HPDE6-E6E7 (cell line): ENCODE data around the gene ARFGAP1.
A peak's percentile ranks its signal among the peaks of the same experiment; 100 is the strongest.

Source experiments
- DNase-seq: peaks from one replicate; pipeline ENCODE4 v3.0.0; 2011; ENCODE audit warnings: missing footprints; ENCODE audit errors: extremely low spot score

The ARFGAP1 gene

DNA sequence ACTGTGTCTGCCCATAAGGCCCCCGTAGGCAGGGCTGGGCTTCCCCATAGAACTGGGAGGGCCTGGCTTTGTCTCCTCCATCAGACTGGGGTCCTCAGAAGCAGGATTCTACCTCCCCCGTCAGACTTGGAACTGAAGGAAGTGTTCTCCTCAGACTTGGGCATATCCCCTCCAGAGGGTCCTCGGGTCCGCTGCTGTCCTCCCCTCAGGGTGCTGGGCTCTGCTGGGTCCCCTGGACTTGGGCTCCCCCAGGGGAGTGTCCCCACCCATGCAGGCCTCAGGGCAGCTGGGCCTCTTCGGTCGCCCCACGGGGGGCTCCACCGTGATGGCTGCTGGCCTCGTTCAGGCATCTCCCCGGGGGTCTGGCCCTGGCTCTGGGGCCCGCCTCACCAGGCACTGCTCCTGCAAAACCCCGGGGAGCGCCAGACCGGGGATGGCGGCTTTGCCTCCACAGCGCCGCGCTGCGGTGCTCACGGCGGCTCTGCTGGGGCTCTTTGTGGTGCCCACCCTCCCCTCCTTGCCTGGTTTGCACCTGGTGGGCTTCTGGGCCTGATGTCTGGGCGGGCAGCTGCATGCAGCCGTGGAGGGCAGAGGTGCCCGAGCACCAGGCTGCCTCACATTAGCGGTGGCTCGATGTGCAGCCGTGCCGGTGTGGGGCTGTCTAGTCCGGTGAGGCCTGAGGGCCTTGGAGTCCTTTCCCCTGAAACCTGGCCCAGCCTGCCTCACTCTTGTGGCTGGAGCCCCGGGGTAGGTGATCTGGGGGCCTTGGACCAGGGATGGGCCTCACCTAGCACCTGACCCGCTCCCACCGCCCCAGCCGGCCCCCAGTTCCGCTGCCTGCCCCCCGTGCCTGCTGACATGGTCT lies 34.3 kb downstream of the ARFGAP1 start:
- DNase-seq = no peak

DNA sequence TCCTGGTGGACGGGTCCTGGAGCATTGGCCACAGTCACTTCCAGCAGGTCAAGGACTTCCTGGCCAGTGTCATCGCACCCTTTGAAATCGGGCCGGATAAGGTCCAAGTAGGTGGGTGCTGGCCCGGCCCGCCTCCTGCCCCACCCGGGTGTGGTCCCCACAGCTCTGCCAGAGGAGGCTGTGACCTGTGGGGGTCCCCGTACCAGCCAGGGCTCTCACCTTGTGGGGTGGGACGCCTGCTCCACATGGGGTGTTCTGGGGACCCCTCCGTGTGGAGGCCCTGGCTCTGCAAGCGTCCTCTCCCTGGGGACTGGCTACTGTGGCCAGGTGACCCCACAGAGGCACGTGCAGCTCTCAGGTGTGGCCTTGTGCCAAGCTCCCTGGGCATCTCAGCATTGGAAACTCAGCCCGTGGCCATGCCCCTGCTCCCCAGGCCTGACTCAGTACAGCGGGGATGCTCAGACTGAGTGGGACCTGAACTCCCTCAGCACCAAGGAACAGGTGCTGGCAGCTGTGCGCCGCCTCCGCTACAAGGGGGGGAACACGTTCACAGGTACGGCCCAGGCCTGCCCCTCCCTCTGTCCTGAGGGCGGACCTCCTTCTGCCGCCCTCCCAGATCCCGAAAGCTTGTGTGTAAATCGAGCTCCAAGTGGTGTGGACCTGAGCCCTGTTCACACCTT lies 35.1 kb downstream of the ARFGAP1 start:
- no peak for DNase-seq

DNA sequence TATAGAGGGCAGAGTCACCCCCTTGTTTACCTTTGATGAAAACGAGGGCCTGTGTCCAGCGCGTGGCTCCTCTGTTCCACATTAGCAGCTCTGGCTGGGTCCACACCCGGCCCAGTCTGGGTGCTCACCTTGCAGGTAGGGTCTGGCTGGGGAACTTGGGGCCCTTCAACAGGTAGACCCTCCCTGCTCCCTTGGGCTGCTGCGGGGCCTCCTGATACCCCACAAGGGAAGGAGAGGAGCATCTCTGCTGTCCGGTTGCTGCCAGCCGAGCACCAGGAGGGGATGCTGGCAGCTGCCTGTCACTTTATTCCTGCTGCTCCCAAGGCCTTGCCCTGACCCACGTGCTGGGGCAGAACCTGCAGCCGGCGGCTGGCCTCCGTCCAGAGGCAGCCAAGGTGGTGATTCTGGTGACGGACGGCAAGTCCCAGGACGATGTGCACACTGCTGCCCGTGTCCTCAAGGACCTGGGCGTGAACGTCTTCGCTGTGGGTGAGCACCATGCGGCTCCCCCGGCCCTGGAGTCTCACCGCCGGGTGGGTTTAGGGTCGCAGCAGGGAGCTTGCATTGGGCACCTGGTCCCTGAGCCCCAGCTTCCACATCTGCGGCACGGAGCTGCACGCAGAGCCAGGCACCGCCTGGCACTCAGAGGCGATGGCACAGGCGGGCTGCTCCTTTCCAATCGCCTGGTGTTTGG lies 35.8 kb downstream of the ARFGAP1 start:
- DNase-seq = no peak

DNA sequence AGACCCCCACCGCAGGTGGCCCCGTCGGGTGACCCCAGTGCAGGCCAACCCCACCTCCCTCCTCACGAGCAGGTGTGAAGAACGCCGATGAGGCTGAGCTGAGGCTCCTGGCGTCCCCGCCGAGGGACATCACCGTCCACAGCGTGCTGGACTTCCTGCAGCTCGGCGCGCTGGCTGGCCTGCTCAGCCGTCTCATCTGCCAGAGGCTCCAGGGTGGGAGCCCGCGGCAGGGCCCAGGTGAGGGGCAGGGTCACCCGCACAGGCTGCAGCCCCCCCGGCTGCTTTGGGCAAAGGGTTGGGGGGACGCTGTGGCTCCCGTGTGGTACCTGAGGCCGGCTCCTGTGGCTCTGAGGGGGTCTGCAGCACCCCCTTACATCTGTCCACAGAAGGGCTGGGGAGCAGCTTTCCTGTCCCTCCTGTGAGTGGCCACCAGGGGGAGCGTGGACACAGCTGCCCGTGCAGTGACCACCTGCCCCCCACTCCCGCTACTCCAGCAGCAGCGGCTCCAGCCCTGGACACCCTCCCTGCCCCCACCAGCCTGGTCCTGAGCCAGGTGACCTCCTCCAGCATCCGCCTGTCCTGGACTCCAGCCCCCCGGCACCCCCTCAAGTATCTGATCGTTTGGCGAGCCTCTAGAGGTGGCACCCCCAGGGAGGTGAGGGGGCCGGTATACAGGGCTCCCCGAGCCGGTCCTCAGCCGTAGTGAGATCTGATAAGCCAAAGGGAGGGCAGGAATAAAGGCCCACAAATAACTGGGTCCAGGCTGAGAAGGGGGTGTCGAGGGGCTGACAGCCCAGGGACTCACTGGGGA lies 36.9 kb downstream of the ARFGAP1 start:
- peak; percentile 69 for DNase-seq

DNA sequence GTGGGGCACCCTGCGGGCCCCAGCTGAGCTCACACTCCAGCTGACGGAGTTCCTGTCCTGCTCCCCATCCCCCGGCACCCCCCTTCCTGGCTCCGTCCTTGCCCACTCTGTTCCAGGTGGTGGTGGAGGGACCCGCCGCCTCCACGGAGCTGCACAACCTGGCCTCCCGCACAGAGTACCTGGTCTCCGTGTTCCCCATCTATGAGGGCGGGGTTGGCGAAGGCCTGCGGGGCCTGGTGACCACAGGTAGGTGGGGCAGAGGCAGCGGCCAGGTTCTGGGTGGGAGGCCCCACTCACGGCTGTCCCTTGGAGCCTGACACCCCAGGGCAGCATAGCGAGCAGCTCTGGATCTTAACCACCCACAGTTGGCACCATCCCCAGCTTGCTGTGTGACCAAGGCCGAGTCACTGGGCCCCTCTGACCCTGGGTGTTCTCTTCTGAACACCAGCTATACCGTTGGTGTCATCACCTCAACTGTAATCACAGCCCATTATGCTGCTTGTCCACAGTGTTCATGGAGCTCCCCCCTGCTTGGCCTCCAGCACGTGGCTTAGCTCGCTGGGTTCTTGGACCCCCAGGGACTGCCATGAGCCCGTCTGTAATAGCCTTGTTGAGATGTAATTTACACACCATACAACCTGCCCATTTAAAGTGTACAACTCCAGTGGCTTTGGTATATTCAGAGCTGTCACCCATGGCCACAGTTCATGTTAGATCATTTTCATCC lies 37.8 kb downstream of the ARFGAP1 start:
- DNase-seq = no peak

DNA sequence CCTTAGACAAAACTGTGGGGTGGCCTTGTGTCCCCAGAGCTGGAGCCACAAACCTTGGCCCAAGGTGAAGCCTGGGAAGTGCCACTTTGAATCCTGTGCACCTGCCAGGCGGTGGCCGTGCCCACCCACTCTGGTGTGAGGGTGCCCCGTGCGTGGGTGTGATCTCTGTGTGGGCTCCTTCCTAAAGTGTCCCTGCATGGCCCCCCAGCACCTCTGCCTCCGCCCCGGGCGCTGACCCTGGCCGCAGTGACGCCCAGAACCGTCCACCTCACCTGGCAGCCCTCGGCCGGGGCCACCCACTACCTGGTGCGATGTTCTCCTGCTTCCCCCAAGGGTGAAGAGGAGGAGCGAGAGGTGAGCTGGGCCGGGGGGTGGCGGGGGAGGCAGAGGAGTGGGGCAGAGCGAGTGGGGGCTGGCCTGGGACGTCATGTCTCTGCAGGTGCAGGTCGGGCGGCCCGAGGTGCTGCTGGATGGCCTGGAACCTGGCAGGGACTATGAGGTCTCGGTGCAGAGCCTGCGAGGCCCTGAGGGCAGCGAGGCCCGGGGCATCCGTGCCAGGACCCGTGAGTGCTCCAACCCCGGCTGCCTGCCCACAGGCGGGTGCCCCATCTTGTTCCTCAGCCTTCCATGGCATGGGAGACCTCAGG lies 38.7 kb downstream of the ARFGAP1 start:
- DNase-seq = no peak

DNA sequence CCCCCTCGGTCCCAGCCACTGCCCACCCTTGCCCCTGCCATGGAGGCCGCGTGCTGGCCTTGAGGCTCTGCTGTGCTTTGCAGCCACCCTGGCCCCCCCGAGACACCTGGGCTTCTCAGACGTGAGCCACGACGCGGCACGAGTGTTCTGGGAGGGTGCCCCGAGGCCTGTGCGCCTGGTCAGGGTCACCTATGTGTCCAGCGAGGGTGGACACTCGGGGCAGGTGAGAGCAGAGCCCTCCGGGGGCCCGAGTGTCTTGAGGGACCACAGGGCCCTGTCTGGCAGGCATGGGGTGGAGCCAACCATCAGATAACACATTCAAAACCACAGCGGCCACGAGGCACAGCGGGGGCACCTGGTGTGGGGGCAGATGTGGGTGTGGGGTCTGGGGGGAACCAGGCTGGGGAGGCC lies 39.2 kb downstream of the ARFGAP1 start:
- DNase-seq = no peak

DNA sequence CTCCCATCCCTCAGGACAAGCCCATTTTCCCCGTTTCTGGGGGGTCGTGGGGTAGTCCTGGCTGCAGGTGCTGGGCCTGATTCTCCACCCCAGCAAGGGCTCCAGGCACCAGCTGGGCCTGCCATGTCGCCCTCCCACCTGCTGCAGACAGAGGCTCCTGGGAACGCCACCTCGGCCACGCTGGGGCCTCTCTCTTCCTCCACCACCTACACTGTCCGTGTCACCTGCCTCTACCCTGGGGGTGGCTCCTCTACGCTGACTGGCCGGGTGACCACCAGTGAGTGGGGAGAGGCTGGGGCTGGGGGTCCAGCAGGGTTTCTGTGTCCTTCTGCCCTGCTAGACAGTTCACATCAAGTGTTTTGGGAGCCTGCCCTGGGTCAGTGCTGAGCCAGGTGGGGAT lies 39.7 kb downstream of the ARFGAP1 start:
- no peak for DNase-seq

DNA sequence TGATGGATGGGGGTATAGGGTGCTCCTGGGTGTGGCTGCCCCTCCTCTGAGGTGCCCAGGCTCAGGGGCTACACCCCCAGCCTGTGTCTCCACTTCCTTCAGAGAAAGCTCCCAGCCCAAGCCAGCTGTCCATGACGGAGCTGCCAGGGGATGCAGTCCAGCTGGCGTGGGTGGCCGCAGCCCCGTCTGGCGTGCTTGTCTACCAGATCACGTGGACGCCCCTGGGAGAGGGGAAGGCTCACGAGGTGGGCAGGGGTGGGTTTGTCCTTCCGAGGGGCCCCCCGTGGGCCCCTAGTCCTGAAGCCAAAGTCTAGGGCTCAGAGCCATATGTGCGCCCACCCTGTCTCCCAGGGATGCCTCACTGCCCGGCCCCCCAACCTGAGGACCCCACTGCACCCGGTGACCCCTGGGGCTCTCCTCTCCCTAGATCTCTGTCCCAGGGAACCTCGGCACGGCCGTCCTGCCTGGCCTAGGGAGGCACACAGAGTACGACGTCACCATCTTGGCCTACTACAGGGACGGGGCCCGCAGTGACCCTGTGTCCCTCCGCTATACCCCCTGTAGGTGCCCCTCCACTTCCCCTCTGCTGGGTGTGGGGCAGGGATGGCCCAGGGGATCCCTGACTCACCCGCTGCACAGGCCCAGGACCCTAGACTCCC lies 40.2 kb downstream of the ARFGAP1 start:
- no peak for DNase-seq

DNA sequence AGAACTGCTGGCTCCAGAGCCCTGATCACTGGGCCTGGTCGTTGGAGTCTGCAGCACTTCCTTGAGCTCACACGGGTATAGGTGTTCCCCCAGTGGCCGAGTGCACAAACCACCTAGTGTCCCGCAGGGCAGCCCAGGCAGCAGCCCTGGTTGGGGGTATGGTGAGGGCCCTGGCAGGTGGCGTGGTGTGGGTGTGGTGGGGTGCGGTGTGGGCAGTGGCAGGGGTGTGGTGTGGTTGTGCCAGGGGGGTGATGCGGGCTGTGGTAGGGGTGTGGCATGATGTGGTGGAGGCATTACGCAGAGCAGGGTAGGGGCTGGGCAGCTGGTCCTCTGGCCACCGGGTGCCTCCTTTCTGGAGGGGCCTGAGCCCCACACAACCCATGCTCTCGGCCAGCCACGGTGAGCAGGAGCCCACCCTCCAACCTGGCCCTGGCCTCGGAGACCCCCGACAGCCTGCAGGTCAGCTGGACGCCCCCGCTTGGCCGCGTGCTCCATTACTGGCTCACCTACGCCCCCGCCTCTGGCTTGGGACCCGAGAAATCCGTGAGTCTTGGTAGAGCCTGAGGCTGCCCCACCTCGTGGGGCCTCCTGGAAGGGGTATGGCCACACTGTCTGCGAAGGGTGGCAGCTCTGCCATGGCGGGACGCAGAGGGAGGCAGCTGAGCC lies 40.9 kb downstream of the ARFGAP1 start:
- DNase-seq = no peak

DNA sequence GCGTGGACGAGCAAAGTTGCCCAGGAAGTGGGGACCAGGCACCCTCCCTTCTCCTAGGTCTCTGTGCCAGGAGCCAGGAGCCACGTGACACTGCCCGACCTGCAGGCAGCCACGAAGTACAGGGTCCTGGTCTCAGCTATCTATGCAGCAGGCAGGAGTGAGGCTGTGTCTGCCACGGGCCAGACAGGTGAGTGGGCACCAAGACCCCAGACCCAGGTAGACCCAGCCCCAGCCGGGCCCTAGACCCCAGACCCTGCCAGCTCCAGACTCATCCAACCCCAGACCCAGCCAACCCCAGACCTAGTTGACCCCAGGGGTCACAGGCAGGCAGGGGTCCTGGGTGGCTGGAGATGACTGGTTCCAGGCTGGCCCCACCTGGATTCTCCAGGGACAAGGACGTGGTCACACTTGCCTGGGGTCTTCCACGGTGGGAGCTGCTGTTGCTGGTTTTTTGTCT lies 41.4 kb downstream of the ARFGAP1 start:
- no peak for DNase-seq

DNA sequence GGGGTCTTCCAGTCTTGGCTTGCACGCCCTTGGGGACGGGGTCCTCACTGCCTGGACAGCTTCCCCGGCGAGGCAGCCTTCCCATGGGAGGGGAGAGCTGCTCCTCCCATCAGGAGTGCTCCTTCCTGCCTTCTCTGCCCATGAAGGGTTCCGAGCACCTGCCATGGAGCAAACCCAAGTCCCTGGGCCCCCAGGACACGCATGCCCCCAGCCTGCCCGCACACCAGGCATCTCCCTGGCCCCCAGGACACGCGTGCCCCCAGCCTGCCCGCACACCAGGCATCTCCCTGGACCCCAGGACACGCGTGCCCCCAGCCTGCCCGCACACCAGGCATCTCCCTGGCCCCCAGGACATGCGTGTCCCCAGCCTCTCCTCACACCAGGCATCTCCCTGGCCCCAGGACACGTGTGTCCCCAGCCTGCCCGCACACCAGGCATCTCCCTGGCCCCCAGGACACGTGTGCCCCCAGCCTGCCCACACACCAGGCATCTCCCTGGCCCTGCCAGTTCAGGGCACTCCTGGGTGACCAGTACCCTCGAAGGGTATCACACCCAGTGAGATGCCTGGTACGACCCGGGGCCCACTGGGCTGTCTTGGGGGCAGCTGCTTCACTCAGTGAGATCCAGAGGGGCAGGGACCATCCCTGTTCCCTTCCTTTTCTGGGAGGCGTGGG lies 42.1 kb downstream of the ARFGAP1 start:
- DNase-seq = no peak

DNA sequence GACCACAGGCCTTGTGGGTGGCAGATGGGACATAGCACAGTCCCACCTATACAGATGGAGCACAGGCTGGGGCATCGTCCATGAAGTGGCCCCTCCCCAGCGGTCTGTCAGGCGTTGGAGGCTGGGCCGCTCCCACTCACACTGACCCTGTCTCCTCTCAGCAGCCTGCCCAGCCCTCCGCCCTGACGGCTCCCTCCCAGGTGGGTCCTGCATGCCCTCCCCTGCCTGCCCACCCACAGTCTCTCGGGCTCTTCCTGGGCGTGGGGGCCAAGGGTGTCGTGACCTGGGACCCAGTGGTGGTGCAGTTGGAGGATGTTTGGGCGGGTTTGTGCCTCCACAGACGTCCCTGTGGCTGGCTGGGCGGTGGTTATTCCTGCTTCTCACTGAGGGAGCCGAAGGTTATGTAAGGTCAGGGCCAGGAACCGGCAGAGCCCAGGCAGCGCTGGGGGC lies 42.7 kb downstream of the ARFGAP1 start:
- no peak for DNase-seq

DNA sequence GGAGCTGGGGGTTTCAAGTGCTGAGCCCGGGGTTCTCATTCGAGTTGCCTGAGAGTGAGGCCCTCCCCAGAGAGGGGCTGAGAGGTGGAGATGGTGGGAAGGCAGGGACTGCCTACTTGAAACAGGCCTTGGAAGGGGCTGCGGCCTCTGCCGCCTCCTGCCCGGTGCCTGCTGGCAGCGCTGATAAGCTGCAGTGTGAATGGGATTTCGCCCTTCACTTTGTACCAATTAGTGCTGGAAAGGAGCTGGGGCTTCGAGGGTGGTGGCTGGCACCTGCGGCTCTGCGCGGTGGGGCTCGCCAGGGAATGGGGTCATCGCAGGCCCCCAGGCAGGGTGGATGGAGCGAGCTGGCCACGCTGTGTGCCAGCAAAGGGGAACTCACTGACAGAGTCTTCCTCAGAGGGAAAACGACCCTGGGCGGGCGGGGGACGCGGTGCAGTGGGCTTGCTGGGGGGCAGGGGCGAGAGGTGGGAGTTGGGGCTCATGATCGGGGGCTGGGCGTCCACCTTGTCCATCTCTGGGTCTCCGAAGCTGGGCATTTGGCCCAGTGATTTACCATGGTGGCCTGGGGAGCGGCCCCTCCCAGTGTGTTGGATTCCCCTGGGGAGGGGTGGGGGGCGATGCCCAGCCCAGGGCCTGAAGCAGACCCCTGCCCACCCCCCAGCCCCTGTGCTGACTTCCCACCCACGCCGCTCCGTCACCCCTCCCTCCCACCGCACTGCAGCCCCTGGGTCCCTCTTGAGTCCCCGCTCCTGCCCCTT lies 43.3 kb downstream of the ARFGAP1 start:
- DNase-seq = no peak

DNA sequence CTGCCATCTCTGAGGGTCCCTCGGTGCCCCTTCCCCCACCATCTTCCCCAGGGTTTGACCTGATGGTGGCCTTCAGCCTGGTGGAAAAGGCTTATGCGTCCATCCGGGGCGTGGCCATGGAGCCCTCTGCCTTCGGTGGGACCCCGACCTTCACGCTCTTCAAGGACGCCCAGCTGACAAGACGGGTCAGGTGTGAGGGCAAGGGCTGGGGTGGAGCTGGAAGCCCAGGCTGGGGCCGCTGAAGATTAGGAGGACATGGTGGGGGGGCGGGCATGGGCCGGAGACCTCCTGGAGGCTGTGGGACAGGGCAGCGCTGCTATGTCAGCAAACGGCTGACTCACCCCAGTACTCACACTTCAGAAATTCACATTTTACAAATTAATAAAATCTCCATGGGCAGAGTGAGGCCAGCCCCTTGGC lies 43.9 kb downstream of the ARFGAP1 start:
- no peak for DNase-seq

DNA sequence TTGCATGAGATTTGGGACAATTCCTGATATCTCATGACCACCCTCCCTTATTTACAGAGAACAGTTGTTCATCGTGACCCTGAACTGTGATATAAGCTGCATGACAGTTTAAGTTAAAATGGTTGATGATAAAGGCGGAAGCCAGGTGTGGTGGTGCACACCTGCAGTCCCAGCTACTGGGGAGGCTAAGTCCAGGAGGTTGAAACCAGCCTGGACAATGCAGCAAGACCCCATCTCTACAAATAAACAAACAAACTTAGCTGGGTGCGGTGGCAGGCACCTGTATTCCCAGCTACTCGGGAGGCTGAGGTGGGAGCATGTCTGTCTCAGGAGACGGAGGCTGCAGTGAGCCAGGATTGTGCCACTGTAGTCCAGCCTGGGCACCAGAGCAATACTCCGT lies 44.4 kb downstream of the ARFGAP1 start:
- no peak for DNase-seq

DNA sequence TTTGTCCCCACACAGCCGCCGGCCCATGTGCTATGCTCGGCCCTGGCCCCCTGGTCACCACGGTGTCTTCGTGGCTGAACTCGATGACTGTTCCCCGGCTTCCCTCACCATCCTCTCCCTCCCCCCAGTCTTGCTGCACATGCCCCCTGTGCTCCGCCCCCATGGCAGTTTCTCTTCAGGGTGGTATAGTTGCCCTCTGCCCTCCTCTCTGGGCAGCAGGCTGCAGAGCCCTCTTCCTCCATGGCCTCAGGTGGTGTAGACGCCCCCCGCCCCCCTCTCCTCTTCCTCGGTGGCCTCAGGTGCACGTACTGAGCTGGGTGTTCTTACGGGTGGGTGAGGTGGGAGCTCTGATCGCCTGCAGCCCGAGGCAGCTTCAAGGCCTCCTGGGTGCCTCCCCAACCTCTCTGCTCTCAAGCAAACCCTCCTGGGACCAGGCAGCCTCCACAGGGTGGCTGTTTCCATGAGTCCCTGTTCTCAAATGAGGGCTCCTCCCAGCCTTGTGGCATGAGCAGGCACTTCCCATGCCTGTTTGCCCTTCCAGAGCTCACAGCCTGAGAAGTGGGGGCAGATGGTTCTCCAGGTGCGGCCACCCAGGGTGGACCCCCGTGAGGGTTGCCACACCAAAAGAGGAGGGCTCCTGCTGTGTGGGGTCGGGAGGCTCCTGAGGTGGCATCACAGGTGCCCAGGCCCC lies 45.1 kb downstream of the ARFGAP1 start:
- DNase-seq = no peak
